Measurements from ENCODE around the gene SMURF1.
A peak's percentile ranks its signal among the peaks of the same experiment; 100 is the strongest.
"Not testable (repeated sequence)": the region's sequence is repeated elsewhere in the genome, so short reads cannot be mapped to it uniquely, and the experiment has no call there.

The SMURF1 gene

DNA sequence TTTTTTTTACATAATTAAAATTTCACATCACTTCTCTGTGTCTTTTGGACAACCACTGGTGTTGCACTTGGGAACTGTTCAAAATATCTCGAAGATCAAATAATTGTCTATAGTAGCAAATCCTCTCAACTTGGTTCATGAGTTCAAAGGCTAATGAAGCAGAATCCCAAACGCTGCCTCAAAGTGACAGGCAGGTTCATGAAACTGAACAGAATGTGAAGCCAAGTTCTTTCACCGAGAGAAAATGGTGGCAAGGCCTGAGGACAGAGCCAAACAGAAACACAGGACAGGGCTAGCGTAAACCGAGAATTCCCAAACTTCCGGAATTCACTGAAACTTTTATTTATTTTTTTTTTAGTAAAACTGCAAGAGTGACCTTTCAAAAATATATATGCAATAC is 21.1 kb downstream of the SMURF1 start:
- DNase-seq, result no peak

DNA sequence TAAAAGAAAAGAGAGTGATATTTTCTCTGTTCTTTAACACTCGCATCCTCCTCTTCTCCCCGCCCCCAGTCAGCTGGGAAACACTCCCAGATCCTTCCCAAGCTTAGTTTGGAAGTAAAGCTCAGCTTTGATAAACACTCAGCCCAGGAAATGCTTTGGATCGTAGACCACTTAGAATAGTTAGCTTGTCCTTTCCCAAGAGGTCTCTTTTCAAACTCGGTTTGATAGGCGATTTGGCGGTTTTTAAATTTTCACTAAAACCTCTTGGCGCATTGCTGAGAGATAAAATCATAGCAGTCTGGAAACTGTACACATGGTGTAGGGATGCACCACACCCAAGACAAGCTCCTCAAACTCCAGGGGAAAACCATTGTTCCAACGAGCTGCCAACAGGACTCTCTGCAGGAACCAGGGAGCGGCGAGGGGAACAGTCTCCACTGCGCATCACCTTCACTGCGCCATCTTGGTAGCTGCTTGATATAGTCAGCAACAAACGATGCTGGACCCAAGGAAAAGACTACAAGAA is 22.3 kb downstream of the SMURF1 start:
- peak in 2 of 58 donors; percentile 19 to 49 for DNase-seq

DNA sequence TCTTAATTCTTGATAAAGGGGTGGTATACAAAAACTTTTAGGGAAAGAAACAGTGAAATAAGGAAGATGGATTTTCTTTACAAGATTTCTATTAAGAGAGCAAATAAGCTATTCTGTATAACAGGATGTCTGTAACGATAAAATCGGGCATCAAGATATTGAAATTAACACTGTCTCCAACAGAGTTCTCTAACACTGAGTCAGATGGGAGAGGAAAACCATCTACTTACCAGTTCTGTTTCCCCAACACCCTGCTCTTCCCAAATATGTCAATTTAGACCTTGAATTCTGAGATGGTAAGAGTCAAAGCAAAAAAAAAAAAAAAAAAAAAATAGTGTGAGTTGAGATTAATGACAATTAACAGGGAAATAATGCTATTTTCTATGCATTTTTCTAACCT is 23.0 kb downstream of the SMURF1 start:
- DNase-seq, result no peak

- DNase-seq, result peak in 1 of 58 donors; percentile 33
Observed at GRCh38 chr7:99120501-99120900, 23.4 kb downstream of the SMURF1 start.

DNA sequence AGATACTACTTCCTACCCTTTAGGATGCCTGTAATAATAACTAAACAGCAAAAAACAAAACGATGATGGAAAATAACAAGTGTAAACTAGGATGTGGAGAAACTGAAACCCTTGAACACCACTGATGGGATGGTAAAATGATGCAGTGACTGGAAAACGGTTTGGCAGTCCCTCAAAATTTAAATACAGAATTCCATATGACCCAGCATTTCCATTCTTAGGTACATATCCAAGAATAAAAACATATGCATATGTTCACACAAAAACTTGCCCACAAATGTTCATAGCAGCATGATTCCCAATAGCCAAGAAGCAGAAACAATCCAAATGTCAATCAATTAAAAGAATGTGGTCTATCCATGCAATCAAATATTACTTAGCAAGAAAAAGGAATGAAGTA is 25.8 kb downstream of the SMURF1 start:
- no peak for DNase-seq

GRCh38 chr7:99116144-99116543 is 27.8 kb downstream of the SMURF1 start:
- DNase-seq, result no peak

DNA sequence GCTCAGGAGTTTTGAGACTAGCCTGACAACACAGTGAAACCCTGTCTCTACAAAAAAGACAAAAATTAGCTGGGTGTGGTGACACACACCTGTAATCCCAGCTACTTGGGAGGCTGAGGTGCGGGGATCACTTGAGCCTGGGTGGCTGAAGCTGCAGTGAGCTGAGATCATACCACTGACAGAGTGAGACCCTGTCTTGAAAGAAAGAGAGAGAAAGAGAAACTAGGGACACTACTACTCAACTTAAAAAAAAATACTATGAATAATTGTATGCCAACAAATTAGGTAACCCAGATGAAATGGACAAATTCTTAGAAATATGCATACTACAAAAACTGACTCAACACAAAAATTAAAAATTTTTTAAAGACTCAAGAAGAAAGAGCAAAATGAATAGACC is 28.5 kb downstream of the SMURF1 start:
- no peak for DNase-seq

- DNase-seq, result no peak
Observed at GRCh38 chr7:99112979-99113378, 30.9 kb downstream of the SMURF1 start.

DNA sequence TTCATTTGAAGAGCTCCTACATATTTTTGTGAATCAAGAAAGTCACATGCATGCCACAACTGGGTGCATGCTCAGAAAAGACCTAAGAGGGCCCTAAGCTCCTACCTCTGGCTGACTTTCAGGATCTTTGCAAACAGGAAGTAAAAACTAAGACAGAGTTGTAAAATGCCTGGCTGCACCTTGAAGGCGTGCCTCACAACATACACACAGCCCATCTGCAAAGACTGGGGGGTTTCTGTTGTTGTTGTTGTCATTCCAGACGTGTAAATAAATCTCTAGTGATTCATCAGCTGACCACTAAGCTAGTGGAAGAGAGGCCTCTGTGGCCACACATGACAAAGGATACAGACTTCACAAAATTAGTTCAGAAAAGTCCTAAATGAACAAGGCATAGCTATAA is 31.8 kb downstream of the SMURF1 start:
- DNase-seq, result no peak

GRCh38 chr7:99111591-99111990 is 32.3 kb downstream of the SMURF1 start:
- no peak for DNase-seq

- DNase-seq, result peak in 13 of 58 donors; percentile 10 to 58 (median 21)
Observed at GRCh38 chr7:99109108-99110051, 34.5 kb downstream of the SMURF1 start.

DNA sequence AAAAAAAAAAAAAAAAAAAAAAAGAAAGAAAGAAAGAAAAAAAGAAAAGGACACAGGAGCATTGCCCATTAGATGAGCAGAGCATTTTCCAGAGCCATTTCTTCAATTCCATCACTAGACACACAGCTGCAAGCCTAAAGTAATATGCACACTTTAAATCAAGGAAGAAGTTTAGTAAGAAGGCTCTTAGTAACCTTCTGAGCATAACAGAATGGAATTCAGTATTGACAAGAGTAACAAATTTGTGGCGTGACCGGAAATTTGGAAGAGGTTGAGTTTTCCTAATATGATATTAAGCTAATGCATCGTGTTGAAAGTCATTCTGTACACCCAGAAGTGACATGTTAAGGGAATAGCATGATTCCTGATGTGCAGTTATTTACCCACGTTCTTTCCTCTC is 35.3 kb downstream of the SMURF1 start:
- no peak for DNase-seq

- no peak for DNase-seq
Observed at GRCh38 chr7:99106821-99107241, 37.1 kb downstream of the SMURF1 start.

DNA sequence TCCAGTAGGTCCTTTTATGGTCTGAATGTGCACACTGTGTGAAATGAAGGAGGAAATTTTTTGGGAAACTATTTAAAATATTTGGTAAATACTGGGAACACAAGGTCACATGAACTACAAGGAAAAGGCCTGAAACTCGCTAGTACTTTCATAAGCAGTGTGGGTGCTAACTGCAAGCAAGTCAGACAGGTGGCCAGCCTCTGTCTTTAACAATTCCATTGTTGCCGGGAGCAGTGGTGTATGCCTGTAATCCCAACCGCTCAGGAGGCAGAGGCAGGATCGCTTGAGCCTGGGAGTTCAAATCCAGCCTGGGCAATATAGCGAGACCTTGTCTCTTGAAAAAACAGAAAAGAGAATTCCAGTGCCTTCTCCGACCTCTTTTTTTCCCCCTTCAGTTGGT is 37.5 kb downstream of the SMURF1 start:
- no peak for DNase-seq

DNA sequence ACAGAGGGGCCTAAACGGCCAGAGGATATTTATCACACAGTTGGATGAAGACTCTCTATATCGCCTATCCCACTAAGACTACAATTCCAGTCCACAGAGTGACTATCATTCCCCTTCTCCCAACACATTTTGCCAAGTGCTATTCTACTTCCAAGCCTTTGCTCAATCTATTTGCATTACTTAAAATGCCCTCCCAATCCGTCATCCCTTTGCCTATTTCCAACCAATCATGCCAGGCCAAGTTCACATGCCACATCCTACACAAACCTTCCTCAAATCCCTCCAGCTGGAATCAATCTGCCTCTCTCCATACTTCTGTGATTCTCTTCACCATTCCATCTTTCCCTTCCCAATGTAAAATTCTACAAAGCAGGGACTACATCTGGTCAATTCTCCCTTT is 38.2 kb downstream of the SMURF1 start:
- no peak for DNase-seq

- DNase-seq, result no peak
Observed at GRCh38 chr7:99104631-99105030, 39.3 kb downstream of the SMURF1 start.

DNA sequence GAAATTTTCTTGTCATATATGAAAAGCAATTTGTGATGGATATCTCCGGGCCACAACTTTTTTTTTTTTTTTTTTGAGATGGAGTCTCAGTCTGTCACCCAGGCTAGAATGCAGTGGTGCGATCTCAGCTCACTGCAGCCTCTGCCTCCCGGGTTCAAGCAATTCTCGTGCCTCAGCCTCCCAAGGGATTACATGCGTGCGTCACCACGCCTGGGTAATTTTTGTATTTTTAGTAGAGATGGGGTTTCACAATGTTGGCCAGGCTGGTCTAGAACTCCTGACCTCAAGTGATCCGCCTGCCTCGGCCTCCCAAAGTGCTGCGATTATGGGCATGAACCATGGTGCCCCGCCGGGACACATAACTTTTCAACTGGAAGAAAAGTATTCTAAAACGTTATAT is 40.1 kb downstream of the SMURF1 start:
- not testable (repeated sequence) for DNase-seq

GRCh38 chr7:99102809-99103690 is 40.9 kb downstream of the SMURF1 start:
- no peak for DNase-seq

DNA sequence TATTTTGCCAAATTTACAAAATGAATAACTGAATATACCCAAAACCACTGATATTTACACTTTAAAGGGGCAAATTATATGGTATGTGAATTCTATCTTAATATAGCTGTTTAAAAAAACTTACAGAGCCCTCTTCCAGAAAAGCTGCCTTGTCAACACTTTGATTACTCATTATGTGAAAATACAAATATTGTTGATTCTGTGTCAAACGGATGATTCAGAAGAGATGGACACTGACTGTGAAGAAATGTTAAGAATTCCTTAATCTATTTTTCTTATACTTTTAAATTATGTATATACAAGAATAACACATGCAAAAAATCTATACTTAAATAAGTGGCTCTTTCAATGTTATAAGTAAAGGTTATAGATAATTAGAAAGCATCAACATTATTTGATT is 41.5 kb downstream of the SMURF1 start:
- no peak for DNase-seq

- not testable (repeated sequence) for DNase-seq
Observed at GRCh38 chr7:99101516-99101915, 42.4 kb downstream of the SMURF1 start.

- no peak for DNase-seq
Observed at GRCh38 chr7:99099499-99100077, 44.3 kb downstream of the SMURF1 start.

Measured in anterior cingulate cortex (tissue), 58 donors.